BJ (cell line): Measurements from ENCODE around the gene BLCAP. TPM values are rescaled to one million over a fixed set of nuclear protein-coding genes. Genes with fewer than 3 reads are reported as not detected.

Experiments used
- CTCF ChIA-PET: fragments of 350-600 bp; formaldehyde crosslinking; extraction: SDS; loops from one replicate; lab custom pipeline; 2021; ENCODE audit warnings: antibody characterized with exemption, inconsistent platforms; lab: Yijun Ruan, JAX
- POLR2A ChIA-PET: fragments of 300-600 bp; sonication (Branson Sonifier 250); formaldehyde crosslinking; extraction: SDS; loops from one replicate; lab custom pipeline; 2021; ENCODE audit warnings: antibody characterized with exemption; lab: Charles Lee
- DNase-seq: peaks from one replicate; pipeline ENCODE4 v3.0.0-alpha.2; 2011; ENCODE audit warnings: low read depth
- H3K27me3 ChIP-seq: 2 replicates; pipeline ENCODE4 v1.6.0; 2011; ENCODE audit warnings: low read length; ENCODE audit not compliant: control insufficient read depth, insufficient read depth
- H3K36me3 ChIP-seq: 2 replicates; pipeline ENCODE4 v1.5.1; 2011; ENCODE audit warnings: low read length; ENCODE audit not compliant: control insufficient read depth, insufficient read depth
- H3K4me3 ChIP-seq: 2 replicates; pipeline ENCODE4 v1.5.1; 2011; ENCODE audit warnings: low read depth, mild to moderate bottlenecking, control low read depth, low read length
- CTCF ChIP-seq: IDR thresholded peaks from 2 replicates; pipeline ENCODE4 v1.5.1; 2011; ENCODE audit warnings: low read depth, mild to moderate bottlenecking, control low read depth, inconsistent platforms, low read length, moderate library complexity; ENCODE audit not compliant: insufficient read depth
- polyA plus RNA-seq: library from polyadenylated mRNA; depleted of rRNA; stranded (reverse); fragments of >200 nt; gene quantifications from 2 replicates; pipeline ENCODE4 v1.2.3, GENCODE V29; 2011

BLCAP gene
- polyA plus RNA-seq, 1 experiment: 98.7 TPM

DNA sequence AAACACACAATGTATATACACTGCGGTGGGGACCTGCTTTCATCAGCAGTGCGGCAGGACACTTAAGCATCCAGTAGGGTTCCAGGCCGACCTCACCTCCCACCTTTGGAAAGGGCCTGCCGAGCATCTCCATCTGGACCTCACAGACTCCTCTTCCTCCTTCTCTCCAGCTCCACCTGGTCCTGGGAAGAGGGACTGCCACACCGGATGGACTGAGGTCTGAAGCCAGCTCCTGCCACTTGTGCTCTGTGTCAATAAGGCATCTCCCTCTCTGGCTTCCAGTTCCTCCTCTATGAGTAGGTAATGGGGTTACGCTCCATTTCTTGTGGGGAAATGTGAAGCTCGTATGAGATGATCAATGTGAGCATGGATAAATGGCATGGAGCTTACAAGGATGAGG is 25.7 kb downstream of the BLCAP start:
- POLR2A ChIA-PET: no interaction called here

GRCh38 chr20:37500311-37500710 is 27.4 kb downstream of the BLCAP start:
- DNase-seq: no peak
- Histone ChIP-seq H3K27me3 (no peaks in the 10 kb centered on the region), H3K36me3 (peaks cover 3% of the 10 kb centered on the region; the same call in 1 of the 2 replicates), H3K4me3 (no peak overlapping the region)
- ChIA-PET CTCF (no interaction called here), POLR2A (no interaction called here)
- TF ChIP-seq CTCF: no peak

More for the DNA sequence above, 25.7 kb downstream of the BLCAP start:
- no peak for TF ChIP-seq CTCF
- no peaks in the 10 kb centered on the region for H3K27me3 ChIP-seq
- H3K4me3 ChIP-seq: no peak overlapping the region
- CTCF ChIA-PET: interaction anchor here (1.2 kb wide), 1 partner anchor 8 kb away, joined by 3 read pairs; no protein-coding TSS in a partner anchor
- peaks cover 3% of the 10 kb centered on the region; the same call in 1 of the 2 replicates for H3K36me3 ChIP-seq
- DNase-seq: no peak

DNA sequence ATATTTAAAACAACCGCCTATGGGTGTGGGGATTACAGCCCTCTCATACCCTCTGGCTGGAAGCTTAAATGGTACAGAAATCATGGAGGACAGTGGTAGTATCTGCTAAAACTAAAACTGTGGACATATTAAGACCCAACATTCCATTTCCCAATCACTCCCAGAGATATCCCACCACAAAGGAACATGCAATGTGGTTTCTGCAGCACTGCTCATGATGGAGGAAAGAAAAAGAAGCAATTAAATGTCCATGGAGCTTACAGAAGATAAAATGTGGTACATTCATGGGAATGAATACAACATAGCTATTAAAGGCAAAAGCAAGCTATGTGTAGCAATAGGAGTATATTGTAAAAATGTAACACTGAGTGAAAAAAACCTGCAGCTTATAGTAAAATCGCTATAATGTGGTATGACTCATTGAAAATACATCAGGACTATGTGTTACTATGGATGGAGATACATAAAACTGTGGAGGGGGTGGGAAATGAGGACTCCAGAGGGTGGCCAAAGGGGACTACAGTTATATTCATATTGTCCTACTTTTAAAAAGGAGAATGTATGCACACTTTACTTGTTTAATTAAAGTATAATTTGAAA is 29.5 kb downstream of the BLCAP start:
- H3K4me3 ChIP-seq: no peak overlapping the region
- no peaks in the 10 kb centered on the region for H3K27me3 ChIP-seq
- H3K36me3 ChIP-seq: peaks cover 3% of the 10 kb centered on the region; the same call in 1 of the 2 replicates
- CTCF ChIA-PET: interaction anchor here (1.1 kb wide), 1 partner anchor 13 kb away, joined by 3 read pairs; no protein-coding TSS in a partner anchor
- TF ChIP-seq CTCF: no peak
- POLR2A ChIA-PET: no interaction called here
- no peak for DNase-seq

DNA sequence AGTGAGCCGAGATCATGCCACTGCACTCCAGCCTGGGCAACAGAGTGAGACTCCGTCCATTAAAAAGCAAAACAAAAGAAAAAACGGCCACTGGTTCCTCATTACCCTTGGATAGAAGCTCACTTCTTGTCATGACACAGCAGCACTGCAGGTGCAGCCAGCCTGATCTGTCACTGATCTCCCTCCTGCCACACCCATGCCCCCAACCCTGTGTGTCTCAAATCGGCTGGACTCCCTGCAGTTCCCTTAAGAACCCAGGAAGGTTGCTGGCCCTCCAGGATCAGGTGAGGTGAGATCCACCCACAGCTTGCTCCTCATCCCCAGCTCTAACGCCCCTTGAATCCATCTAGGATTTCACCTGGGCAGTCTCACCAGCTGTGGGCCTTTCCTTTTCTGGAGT is 32.9 kb downstream of the BLCAP start:
- TF ChIP-seq CTCF: no peak
- CTCF ChIA-PET: interaction anchor here (0.5 to 2.2 kb wide), 4 partner anchors 11 to 619 kb away, joined by 3 to 6 read pairs (median 4); no protein-coding TSS in a partner anchor
- POLR2A ChIA-PET: no interaction called here
- H3K27me3 ChIP-seq: no peaks in the 10 kb centered on the region
- H3K4me3 ChIP-seq: no peak overlapping the region
- H3K36me3 ChIP-seq: no peaks in the 10 kb centered on the region
- DNase-seq: no peak

DNA sequence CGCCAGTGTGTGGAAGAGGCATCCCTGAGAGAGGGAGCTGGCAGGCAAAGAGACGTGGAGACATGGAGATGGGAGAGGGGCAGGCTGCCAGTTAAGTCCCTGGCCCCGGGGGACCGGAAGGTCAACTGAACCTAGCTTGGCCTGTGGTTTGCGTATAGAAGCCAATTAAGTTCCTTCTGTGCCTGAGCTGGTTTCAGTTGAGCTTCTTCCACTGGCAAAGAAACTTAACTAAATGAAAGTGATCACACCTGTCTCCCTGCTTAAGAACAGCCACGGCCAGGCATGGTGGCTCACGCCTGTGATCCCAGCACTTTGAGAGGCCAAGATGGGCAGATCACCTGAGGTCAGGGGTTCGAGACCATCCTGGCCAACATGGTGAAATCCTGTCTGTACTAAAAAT is 33.4 kb downstream of the BLCAP start:
- no peaks in the 10 kb centered on the region for H3K36me3 ChIP-seq
- ChIA-PET POLR2A (interaction anchor here (0.6 kb wide), 1 partner anchor 22 kb away, joined by 3 read pairs; no protein-coding TSS in a partner anchor), CTCF (interaction anchor here (0.5 to 0.9 kb wide), 2 partner anchors 14 to 226 kb away, joined by 3 to 4 read pairs; no protein-coding TSS in a partner anchor)
- H3K4me3 ChIP-seq: no peak overlapping the region
- DNase-seq: no peak
- H3K27me3 ChIP-seq: no peaks in the 10 kb centered on the region
- TF ChIP-seq CTCF: no peak
